Measurements from ENCODE around the gene ITGA1.

The ITGA1 gene

DNA sequence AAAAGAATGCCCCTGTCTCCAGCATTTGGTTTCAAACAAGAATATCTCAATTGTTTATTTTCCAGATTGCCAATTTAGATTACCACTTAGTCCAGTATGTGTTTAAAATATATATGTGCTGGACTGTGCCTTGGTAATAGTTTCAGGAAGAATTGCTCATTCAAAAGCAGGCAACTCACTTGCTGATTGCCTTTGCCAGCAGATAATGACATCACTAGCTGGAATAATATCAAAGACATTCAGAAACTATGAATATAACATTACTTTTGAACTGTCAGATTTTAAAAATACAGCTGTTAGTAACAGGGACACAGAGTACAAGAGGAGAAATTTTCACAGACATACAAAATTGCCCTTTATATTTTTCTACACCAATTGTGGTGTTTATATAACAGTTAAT lies 105.4 kb downstream of the ITGA1 start:
- in situ Hi-C loops (cut with MboI; ENCODE audit: low pct_unique_long_range_greater_than_20kb, low sequenced_read_pairs, unreplicated experiment), result no loop called here
- TF ChIP-seq, protein P1, sequence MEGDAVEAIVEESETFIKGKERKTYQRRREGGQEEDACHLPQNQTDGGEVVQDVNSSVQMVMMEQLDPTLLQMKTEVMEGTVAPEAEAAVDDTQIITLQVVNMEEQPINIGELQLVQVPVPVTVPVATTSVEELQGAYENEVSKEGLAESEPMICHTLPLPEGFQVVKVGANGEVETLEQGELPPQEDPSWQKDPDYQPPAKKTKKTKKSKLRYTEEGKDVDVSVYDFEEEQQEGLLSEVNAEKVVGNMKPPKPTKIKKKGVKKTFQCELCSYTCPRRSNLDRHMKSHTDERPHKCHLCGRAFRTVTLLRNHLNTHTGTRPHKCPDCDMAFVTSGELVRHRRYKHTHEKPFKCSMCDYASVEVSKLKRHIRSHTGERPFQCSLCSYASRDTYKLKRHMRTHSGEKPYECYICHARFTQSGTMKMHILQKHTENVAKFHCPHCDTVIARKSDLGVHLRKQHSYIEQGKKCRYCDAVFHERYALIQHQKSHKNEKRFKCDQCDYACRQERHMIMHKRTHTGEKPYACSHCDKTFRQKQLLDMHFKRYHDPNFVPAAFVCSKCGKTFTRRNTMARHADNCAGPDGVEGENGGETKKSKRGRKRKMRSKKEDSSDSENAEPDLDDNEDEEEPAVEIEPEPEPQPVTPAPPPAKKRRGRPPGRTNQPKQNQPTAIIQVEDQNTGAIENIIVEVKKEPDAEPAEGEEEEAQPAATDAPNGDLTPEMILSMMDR (IDR thresholded peaks at IDR 0.05; ENCODE audit: extremely low read depth, insufficient read depth, missing control alignments), result no peak

DNA sequence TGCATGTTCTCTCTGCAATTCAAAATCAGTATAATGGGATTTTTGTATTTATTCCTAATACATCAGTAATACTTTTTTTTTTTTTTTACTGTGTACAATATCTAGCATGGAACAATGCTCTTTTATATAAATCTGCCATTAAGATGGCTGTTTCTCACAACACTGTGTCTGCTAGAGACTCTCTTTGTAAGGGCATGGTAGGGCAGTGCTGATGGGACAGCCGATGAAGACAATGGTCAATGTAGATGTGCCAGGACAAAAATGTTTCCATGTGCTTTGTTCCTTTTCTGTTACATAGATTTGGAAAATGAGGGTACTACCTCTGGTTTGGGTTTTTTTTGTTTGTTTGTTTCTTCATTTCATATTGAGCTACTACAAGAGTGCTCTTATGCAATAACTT lies 106.1 kb downstream of the ITGA1 start:
- in situ Hi-C loops (cut with MboI; ENCODE audit: low pct_unique_long_range_greater_than_20kb, low sequenced_read_pairs, unreplicated experiment), result no loop called here
- no peak for DNase-seq (ENCODE audit: low spot score)
- TF ChIP-seq, protein P1 (IDR thresholded peaks at IDR 0.05; ENCODE audit: extremely low read depth, insufficient read depth, missing control alignments), result no peak

More for the DNA sequence above, 105.4 kb downstream of the ITGA1 start:
- no peak for DNase-seq (ENCODE audit: low spot score)

DNA sequence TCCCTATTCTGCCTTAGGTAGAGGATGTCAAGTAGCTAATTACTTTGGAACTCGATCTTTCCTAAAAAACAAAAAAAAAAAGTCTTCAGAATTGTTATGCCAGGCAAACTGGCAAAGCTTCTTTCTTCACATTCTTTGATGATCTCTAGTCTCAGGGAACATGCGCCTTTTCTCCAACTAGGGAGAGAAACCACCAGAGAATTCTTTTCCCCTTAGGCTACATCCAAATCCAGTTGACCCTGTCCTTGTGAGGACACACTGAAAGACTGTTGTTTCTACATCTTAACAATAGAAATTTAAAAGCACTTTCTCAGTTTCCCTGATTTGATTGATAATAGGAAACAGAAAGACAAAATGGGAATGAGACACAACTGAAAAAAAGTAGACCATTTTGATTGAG lies 106.7 kb downstream of the ITGA1 start:
- TF ChIP-seq, protein P1 (IDR thresholded peaks at IDR 0.05; ENCODE audit: extremely low read depth, insufficient read depth, missing control alignments), result no peak
- DNase-seq (ENCODE audit: low spot score), result no peak
- in situ Hi-C loops (cut with MboI; ENCODE audit: low pct_unique_long_range_greater_than_20kb, low sequenced_read_pairs, unreplicated experiment), result no loop called here

DNA sequence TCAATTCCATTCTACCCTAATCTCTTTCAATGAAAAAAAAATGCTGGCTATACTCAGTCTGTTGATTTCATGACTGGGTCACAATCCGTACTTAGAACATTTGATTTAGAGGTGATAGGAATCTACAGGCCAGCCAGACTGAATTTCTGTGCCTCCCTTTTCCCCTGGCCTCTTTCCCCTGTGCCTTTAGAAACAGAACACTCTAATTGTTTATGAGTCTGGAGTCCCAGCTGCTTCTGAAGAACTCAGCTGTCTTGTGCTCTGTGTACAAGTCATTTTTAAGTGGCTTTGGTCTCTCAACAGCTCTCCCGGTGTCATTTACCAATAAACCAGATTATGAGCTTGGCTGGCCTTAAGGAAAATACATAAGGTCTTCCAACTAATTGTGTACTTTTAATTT lies 107.4 kb downstream of the ITGA1 start:
- in situ Hi-C loops (cut with MboI; ENCODE audit: low pct_unique_long_range_greater_than_20kb, low sequenced_read_pairs, unreplicated experiment), result no loop called here
- no peak for DNase-seq (ENCODE audit: low spot score)
- TF ChIP-seq, protein P1 (IDR thresholded peaks at IDR 0.05; ENCODE audit: extremely low read depth, insufficient read depth, missing control alignments), result no peak

DNA sequence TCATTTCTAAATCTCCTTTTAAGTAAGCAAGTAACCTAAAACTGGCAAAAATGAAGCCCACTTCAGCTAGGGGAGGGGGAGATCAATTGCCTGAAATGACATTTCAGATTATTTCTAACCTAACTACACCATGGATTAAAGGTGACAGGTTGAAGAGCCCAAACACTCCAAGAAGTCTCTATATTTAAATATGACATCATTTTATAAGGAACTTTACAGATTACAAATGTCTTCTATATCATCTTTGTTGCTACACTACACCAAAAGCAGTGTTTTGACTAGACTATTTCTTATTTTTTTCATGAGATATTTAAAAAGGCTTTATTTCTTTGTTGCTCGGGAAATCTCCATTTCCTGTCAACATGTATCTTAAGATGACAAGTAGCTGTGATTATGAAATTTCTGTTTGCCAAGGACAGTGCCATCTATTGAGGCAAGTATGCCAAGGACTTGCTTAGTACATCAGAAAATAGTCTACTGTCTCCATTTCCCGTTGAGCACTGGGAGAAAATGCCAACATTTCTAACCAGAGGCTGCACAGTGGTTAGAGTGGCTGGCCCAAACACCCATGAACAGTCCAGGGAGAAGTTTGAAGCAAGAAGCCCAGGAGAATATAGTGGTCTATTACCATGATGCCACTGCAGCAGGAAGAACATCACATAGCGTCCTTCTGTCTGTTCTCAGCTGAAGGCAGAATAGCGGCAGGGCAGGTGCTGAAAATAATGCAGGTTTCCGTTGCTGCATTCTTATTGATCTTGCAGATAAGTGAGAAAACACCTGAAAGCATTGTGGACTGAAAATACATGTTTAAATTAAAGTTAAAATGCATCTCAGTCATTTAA lies 108.1 kb downstream of the ITGA1 start:
- in situ Hi-C loops (cut with MboI; ENCODE audit: low pct_unique_long_range_greater_than_20kb, low sequenced_read_pairs, unreplicated experiment), result no loop called here
- no peak for DNase-seq (ENCODE audit: low spot score)
- TF ChIP-seq, protein P1 (IDR thresholded peaks at IDR 0.05; ENCODE audit: extremely low read depth, insufficient read depth, missing control alignments), result no peak

DNA sequence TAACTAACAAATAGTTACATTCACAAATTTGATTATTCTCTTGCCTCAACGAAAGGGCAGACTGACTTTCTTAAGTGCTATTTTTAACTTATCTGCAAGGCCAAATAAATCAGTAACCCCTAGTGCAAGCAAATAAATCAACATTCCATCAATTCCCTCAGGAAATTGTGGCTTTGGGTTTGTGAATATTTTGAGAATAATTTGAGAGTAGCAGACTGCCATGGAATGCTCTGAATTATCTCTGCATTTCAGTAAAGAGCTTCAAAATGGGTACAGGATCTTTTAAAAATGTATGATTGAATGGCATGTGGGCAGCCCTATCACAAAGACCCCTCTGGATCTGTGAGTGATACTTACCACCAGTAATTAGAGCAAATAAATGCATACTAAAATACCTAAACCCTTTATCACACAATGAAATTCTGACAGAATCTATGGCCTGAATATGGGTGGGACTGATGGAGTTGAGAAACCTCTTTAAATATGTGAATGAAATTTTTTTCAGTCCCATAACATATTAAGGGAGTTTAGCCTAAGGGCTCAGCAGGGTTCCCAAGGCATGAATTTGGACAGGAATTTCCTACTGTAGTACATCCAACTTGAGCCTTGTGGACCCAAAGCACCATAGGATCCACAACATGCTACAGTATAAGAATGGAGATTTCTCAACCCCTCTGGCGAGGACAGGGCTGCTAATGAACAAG lies 109.0 kb downstream of the ITGA1 start:
- TF ChIP-seq, protein P1 (IDR thresholded peaks at IDR 0.05; ENCODE audit: extremely low read depth, insufficient read depth, missing control alignments), result no peak
- no peak for DNase-seq (ENCODE audit: low spot score)

More for the DNA sequence above, 109.0 kb downstream of the ITGA1 start:
- in situ Hi-C loops (cut with MboI; ENCODE audit: low pct_unique_long_range_greater_than_20kb, low sequenced_read_pairs, unreplicated experiment), result no loop called here
